HG03280 (cell line): Measurements from ENCODE around the gene AOAH.

Experiments
- ATAC-seq: cut with Tn5 transposase; IDR thresholded peaks from one replicate; pipeline ENCODE4 v1.9.1; 2021; ENCODE audit warnings: mild to moderate bottlenecking, moderate library complexity; ENCODE audit not compliant: unreplicated experiment

AOAH gene

DNA sequence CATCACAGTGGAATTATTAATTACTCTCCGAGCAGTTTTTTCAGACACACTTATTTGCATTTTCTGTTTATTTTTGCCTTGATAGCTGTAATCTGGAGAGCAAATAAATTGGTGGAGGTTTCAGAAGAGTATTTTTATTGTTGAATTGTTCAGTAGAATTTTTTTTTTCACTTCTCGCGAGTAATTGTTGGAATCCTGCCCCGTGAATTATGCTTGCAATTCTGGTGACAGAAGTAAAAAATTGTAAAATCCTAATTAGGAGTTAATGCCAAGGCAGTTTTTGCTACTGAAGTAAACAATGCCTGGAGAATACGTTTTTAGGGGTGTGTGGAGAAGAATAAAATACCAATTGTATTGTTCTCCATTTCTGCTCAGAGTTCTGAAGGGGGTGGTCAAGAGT, 88.2 kb downstream of the AOAH start:
- ATAC-seq: no peak

DNA sequence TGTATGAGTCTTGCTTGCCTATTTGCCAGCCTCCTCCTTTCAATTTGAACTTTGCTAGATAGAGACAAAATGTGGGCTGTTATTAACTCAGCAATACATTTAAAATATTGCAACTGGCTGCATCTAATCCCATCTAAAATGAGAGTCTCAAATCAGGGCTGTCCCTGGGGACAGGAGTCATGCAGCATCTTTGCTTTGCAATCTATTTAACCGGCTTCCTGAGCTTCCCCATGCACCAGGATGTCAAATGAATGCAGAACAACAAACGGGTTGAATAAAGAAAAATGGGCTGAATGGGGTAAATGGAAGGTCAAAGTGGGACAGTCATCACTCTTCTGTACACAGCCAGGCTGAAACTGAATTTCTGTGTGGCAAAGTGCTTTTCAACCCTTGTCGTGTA, 89.2 kb downstream of the AOAH start:
- no peak for ATAC-seq

DNA sequence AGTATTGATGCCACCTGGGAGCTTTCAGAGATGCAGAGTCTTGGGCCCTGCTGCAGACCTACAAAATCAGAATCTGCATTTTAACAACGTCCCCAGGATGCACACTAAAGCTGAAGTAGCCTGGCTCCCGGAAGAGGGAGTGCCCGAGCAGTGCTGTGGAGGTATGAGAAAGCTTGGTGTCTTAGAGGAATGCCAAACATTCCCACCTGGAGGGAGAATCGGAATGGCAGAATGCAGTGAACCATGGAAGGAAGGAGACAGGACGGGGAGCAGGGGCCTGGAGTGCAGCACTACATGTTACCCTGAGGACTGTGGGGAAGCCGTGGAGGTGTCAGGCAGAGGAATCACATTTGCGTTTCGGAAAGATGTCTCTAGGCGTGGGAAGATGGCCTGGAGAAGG, 90.9 kb downstream of the AOAH start:
- no peak for ATAC-seq

DNA sequence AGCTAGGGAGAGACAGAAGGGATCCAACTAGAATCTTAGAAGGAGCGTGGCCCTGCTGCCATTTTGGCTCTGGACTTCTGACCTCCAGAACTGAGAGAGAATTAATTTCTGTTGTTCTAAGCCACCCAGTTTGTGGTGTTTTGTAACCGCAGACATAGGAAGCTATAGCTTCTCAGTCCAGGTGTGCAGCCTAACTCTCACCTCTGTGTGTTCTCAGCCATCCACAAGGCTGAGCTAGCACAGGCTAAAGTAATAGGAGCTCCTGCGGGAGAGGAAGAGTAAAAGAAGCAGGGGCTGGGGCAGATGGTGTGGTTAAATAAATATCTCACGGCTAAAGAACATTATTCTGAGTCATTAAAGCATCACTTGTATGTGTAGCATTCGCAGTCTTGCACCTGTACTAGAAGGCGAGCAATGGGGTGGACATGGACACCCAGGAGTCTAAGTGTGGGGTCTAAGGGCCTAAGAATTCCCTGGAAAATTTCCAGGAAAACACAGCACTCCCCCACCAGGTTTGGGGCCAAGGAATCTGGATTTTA, 94.1 kb downstream of the AOAH start:
- no peak for ATAC-seq

DNA sequence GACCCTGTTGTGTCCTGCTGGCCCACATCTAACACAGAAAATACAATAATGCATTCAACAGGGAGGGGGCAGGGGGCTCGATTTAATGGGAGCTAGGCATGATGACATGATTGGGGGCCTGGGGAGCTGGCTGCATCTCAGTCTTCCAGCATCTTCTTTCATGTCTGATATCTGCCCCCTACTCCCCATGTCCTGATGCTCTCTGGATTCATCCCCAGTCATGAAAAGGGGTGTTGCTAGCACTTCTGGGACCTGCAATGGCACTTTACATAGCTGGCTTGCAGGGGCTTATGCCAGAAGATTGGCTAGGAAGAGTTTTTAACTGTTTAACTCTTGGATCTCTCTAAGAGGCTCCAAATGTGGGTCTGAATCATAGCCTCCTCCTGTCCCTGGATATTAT, 94.9 kb downstream of the AOAH start:
- ATAC-seq: no peak

DNA sequence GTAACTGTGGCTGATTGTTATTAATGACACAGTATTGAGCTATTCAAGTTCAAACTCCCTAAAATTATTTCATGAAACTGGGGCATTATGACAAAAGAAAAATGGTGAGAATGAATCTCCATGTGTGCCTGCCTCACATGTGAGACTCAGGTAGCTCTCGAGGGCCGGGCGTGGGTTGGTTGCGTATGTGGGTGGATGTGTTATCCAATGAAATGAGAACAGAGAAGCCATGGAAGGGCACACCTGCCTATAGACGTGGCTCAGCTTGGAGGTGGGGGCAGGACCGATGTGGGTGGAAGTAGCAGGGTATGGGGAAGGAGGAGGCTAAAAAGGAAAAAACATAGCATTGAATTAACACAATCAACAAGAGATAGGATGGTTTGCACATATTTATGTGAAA, 96.5 kb downstream of the AOAH start:
- ATAC-seq: no peak

DNA sequence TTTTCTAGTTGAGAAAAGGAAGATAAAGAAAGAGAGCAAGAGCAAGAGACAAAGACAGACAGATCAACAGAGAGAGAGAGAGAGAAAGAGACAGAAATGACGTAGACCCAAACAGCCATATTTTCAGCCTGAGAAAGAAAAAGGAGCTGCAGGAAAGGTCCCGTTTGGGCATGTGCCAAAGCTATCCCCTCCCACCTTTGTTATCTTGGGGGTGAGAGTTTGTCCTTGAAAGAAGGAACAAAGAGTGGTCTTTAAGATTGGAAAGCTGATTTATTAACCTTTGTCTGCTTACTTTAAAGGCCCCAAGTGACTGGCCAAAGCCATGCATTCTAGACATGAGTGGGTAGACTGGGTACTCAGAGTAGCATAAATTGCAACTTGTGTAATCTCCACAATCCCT, 98.2 kb downstream of the AOAH start:
- no peak for ATAC-seq

DNA sequence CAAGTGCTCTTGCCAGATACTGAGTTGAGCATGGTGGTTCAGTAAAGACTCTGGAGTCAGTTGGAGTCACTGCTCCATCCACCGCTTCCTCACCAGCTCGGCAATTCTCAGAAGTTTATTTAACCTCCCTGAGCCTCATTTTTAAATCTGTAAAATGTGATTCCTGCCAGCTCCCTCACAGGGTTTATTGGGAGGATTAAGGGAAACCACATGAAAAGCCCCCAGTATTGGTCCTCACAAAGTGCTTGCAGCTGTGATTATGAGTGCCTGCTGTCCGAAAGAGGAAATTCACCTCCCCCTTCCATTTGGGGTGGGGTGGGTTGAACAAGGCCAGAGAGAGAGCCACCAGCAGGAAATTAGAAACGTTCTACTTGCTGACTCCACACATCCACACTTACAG, 99.0 kb downstream of the AOAH start:
- no peak for ATAC-seq

DNA sequence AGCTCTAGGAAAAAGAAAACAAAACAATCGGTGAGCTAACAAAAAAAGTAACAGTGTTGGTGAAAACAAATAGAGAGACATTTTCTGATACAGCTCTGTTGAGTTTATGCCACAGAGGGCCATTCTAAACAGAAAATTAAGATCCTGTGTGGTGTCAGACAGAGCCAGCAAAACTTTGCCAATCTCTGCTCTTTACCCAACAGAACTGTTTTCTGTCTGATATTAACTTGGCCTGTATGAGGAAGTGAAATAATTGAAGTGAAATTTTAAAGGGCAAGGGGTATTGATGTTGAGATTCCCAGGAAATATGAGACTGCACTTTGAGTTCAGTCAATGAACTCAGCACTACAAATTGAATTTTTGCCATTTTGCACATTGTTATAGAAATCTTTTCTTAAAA, 101.0 kb downstream of the AOAH start:
- ATAC-seq: no peak

DNA sequence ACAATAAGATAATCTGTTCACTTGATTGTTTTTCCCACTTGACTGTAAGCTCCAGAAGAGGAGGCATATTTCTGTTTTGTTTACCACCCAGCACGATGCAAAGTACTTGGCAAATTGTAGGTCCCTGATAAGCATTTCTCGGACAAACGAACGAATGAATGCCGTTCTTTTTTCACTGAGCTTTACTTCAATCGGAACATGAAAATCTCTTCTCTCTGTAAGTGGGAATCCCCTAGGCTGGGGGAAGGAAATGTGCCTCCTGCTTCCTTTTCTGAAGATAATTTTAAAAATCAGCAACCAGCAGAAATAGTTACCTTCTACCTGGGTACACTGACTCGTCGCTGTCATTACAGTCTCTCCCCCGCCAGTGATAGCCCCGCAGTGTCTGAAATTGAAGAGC, 102.9 kb downstream of the AOAH start:
- ATAC-seq: no peak

DNA sequence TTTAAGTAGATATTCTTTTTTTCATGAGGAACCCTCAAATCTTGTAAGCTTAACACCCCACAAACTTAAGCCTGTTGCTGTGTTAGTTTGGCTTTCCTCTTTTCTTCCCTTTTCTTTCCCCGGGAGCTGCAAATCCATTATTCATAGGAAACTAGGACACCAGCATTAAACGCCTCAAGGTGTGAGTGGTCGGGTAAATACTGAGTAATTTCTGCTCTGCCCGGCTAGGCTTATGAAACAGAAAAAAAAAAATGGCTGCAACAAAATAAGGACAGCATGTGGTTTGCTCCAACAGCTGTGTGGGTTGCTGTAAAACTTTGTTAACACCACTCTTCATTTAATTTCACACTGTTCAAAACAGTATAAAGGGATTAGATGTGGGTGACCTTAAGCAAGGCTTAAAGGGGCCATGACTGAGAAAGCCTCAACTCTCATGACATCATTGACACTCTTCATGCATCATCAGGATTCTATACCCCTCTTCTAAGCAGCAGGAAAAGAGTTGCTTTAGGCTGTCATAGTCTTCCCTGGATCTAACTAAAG, 104.1 kb downstream of the AOAH start:
- no peak for ATAC-seq

DNA sequence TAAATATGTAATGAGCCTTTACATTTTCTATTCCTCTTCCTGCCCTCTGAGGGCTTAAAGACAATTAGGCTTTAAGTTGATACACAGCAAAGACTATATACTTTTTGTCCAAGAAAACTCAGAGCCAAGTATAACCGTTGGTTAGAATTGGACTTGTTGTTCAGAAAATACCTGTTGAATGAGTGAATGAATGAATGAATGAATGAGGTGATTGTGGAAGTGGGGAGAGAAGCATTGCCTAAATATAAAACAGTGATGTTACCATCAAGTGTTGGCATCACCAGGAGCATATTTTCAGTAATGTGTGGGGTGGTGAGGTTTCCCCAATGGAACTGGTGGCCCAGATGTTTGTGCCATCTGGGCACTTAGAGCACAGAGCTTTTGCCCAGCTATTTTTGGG, 106.9 kb downstream of the AOAH start:
- ATAC-seq: no peak

DNA sequence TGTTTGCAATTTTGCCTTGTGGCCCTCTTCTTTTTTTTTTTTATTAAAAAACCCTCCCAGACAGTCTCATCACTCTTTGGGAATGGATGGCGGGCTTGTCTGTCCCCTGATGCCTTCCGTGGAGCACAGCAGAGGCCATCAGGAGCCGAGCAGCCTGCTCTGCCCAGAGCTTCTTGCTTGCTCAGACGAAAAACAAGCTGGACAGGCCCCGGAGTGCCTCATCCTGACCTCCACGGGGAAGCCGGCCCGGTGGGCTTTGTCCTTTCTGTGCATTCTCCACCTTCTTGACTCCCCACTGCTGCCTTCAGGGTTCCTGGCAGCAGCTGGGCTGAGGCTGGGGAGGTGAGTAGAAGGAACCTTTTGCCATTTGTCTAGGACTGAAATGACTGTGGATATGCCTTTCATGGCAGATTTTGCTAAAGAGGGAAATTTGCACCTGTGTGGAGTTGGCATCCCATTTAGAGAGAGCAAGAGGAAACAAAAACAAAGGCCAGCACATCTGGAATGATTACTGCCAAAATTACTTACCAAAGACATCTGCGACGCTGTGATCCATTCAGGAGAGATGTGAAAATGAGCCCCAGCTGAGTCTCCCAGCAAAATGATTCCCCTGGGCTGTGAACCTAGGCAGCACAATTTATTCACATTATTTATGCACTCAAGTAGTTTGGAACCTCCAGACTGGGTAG, 108.3 kb downstream of the AOAH start:
- no peak for ATAC-seq

DNA sequence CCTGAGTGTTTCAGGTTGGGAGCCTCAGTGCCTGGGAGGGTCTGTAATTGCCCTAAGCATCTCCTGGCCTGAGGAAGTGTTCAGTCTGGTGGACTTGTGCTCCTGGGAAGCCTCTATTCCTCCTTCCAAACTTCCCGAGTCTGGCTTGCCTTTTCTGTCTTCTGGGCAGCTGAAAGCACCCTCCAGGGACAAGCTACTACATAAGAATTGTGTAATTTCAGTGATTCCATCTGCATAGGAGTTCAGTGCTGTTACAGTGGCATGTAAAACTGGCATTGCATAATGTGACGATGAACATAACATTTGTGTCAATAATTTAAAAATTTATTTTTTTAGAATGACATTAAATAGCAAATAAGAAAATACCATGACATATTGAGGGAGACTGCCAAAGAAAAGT, 109.3 kb downstream of the AOAH start:
- ATAC-seq: no peak

DNA sequence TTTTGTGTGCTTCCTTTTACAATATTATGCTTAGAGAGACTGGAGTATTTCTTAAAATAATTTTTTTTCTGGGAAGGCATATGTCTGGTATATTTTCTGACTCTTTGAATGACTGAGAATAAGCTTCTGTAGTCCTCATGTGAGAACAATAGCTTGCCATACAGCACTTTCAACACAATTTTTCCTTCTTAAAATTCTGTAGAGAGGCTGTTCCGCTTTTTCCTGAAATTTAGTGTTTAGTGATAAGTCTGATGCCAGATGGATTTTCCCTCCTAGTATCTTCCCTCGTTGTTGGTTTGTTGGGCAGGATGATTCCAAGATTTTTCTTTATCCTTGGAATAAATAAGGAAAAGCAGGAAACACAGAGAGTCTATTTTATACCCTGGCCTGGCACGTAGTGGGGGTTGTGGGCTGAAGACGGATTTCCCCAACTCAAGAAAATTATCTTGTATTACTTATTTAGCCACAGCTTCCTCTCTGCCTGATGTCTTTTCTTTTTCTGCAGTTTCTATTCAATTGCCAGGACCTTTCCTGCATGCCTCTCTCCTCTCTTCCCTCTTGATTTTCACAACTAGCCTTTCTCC, 111.2 kb downstream of the AOAH start:
- no peak for ATAC-seq

DNA sequence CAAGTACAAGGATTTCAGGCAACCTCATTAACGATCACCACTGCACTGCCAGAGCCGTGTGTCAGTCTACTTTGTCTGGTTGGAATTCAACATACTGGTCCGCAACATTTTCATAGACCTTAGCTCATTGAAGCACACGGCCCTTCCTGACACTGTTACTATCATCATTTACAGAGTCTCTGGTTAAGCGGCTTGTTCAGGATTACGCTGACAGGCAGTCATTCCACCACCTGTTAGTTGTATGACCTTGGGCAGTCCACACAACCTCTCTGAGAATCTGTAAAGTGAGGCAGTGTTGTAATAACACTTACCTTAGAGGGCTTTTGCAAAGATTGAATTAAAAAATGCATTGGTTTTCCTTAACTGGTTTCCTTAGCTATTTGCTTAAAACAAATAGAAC, 112.6 kb downstream of the AOAH start:
- ATAC-seq: no peak

DNA sequence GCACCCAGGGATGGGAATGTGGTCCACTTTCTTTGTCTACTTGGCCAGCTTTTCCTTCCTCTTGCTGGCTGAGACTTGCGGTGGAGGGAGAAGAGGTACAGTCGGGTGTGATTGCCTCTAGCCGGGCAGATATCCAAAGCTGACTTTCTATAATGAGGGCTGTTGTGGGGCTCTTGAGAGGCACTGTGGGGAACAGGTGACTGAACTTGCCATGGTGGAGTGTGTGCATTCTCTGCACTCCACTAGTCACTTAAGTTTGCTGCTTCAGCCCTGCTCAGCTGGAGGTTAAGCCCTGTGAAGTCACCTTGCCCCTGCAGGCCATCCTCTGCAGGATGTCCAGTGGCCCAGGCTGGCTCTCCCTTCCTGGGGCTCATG, 116.6 kb downstream of the AOAH start:
- ATAC-seq: no peak

DNA sequence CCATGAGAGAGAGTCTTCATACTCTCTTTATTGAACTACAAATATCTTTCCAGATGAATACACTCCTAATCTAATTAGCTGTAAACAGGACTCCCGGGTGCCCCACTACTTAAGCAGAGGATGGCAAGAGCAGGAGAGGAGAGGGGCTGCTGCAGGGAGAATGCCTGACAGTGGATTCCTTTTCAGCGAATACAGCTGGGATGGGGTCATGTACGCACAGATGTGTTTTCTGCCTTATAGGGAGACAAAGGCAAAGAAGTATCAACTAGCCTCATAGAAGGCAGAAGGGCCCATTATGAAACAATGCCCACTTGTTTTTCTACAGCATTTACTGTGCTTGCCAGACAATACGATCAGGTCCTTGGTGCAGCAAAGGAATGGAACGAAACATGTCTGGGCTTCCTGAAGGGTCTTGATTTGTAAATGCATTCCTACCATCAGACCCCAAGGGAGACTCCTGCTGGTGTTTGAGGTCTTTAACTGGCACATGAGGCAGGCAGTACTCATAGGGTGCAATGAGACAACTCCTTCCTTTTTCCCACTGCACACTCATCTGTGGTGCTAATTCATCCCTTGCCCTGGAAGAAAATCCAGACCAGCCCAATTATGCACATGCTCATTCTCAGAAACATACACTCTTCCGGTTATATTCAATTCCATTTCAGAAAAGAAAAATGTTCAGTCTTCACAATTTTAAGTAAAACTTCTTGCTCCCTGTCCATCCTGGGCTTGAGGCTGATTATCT, 117.1 kb downstream of the AOAH start:
- no peak for ATAC-seq

DNA sequence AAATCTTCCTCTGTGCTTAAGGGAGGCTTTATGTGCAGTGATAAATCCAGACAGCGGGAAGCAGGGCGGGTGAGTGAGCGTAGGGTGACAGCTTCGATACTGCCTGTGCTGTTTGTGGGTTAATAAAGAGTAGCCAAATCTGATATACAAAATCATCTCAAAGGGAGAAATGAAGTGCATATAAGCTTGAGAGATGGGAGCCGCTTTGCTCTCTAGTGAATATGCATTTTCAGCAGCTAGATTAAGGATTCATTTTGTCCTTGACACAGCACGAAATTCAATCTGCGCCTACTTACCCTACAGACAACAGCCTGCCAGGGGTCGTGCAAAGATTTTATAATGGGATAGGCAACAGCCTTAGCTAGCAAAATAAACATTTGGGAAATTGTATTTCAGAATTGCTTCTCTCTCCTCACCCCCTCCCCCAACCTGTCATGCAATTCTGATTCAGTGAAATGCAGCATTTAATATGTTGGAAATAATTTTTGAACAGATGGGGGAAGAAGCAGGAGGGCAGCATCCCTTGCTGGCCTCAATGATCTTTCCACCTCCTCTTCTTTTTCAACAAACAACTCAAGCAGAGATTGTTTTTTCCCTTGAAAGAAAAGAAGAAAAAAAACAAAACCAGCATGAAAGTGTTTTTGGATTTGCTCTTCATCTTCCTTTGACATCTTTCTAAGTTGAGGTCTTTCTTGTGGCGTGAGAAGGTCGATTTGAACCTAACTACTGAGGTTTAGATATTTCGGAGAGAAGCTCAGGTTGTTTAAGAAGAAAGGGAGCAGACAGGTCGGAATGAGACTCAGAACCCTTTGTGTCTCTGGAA, 117.9 kb downstream of the AOAH start:
- no peak for ATAC-seq

DNA sequence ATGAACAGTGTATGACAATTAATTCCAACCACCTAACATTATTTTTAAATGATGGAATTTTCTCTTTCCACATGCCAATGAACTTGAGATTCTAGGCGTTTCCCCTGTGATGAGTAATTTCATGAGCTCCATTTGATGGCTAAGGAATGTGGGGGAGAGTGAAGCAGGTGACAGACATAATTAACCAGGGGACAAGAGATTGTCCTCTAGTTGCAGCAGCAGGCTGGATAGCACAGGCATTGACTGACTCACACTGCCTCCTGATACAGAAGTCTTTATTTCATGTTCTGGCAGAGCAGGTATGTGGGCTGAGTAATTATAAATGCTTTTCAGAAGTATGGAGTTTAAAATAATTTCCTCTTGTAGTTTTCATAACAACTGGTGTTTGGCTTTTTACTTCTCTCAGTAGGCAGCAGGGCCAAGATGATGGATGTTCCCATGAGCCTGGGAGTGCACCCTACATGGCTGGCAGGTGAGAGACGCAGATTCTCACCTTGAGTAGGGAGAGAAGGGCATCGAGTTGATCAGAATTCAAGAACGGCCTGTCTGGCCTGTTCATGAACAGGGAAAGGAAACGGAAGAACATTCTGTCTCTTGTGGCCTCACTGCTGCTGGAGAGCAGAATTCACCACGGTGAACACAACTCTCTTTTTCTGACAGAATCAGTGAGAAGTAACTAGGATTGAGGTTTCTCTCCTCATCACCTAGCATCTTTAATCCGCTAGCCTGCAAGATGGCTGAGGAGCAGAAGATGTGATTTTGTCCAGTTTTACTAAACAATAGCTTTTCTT, 118.8 kb downstream of the AOAH start:
- no peak for ATAC-seq
